Epithelial cell of prostate (primary cell): Measurements from ENCODE around the gene FAM25G.
A peak's percentile ranks its signal among the peaks of the same experiment; 100 is the strongest.
"Not testable (repeated sequence)": the region's sequence is repeated elsewhere in the genome, so short reads cannot be mapped to it uniquely, and the experiment has no call there.

Experiments
- DNase-seq: peaks from one replicate; pipeline ENCODE4 v3.0.0-alpha.2; 2011; ENCODE audit warnings: low read depth, low spot score
- H3K27ac ChIP-seq: fragments of 450-650 bp; 2 replicates; pipeline ENCODE4 v1.5.1; 2017; ENCODE audit warnings: mild to moderate bottlenecking

The FAM25G gene

GRCh38 chr10:47467458-47467857, 24.0 kb downstream of the FAM25G start:
- H3K27ac ChIP-seq = not testable (repeated sequence)

GRCh38 chr10:47465216-47465917, 26.1 kb downstream of the FAM25G start:
- DNase-seq, H3K27ac ChIP-seq: not testable (repeated sequence)

More at GRCh38 chr10:47467458-47467857, 24.0 kb downstream of the FAM25G start:
- DNase-seq = not testable (repeated sequence)

- H3K27ac ChIP-seq, DNase-seq: not testable (repeated sequence)
These were observed 28.7 kb downstream of the FAM25G start for GRCh38 chr10:47462577-47463358.

- H3K27ac ChIP-seq, DNase-seq: not testable (repeated sequence)
These were observed 30.2 kb downstream of the FAM25G start for GRCh38 chr10:47461261-47461687.

- peak overlapping the region; percentile 13 for H3K27ac ChIP-seq
- peak; percentile 44 for DNase-seq
These were observed 32.9 kb downstream of the FAM25G start for GRCh38 chr10:47458466-47459154.

GRCh38 chr10:47457826-47458225, 33.7 kb downstream of the FAM25G start:
- no peak overlapping the region for H3K27ac ChIP-seq
- DNase-seq = no peak

GRCh38 chr10:47457528-47457820, 34.0 kb downstream of the FAM25G start:
- H3K27ac ChIP-seq = no peak overlapping the region
- no peak for DNase-seq

GRCh38 chr10:47456794-47457527, 34.5 kb downstream of the FAM25G start:
- DNase-seq = no peak
- no peak overlapping the region for H3K27ac ChIP-seq

GRCh38 chr10:47456079-47456785, 35.3 kb downstream of the FAM25G start:
- H3K27ac ChIP-seq = no peak overlapping the region
- no peak for DNase-seq

GRCh38 chr10:47455350-47456078, 36.0 kb downstream of the FAM25G start:
- not testable (repeated sequence) for DNase-seq

GRCh38 chr10:47454780-47455058, 36.8 kb downstream of the FAM25G start:
- no peak for DNase-seq
- H3K27ac ChIP-seq = no peak overlapping the region

More at GRCh38 chr10:47455350-47456078, 36.0 kb downstream of the FAM25G start:
- not testable (repeated sequence) for H3K27ac ChIP-seq

GRCh38 chr10:47454008-47454779, 37.3 kb downstream of the FAM25G start:
- DNase-seq = no peak
- no peak overlapping the region for H3K27ac ChIP-seq

GRCh38 chr10:47453141-47454007, 38.1 kb downstream of the FAM25G start:
- H3K27ac ChIP-seq = no peak overlapping the region
- DNase-seq = no peak

GRCh38 chr10:47452495-47453140, 38.9 kb downstream of the FAM25G start:
- no peak overlapping the region for H3K27ac ChIP-seq
- DNase-seq = no peak

- no peak for DNase-seq
- H3K27ac ChIP-seq = no peak overlapping the region
These were observed 39.5 kb downstream of the FAM25G start for GRCh38 chr10:47451998-47452494.

GRCh38 chr10:47451273-47451997, 40.1 kb downstream of the FAM25G start:
- DNase-seq = no peak
- no peak overlapping the region for H3K27ac ChIP-seq
